Karpas-422 (cell line): ENCODE results near the gene BRSK2. TPM values are rescaled to one million over a fixed set of nuclear protein-coding genes. Genes with fewer than 3 reads are reported as not detected.
"Not testable (repeated sequence)": the region's sequence is repeated elsewhere in the genome, so short reads cannot be mapped to it uniquely, and the experiment has no call there.

ENCODE experiments used
- DNase-seq: peaks from one replicate; pipeline ENCODE4 v3.0.0-alpha.2; 2015
- H2AFZ ChIP-seq: fragments of 200-600 bp; sonication (generic); 2 replicates; pipeline ENCODE4 v1.6.1; 2014; ENCODE audit warnings: antibody characterized with exemption, low read length, mixed read lengths
- H3K27ac ChIP-seq: fragments of 200-600 bp; sonication (generic); 2 replicates; pipeline ENCODE4 v1.5.1; 2014; ENCODE audit warnings: mild to moderate bottlenecking, low read length, moderate library complexity
- H3K27me3 ChIP-seq: fragments of 200-600 bp; sonication (generic); 2 replicates; pipeline ENCODE4 v1.6.1; 2014; ENCODE audit warnings: low read length, mixed read lengths
- H3K36me3 ChIP-seq: fragments of 200-600 bp; sonication (generic); 2 replicates; pipeline ENCODE4 v1.6.1; 2014; ENCODE audit warnings: low read length, mixed read lengths; ENCODE audit not compliant: insufficient read depth
- H3K4me1 ChIP-seq: fragments of 200-600 bp; sonication (generic); 2 replicates; pipeline ENCODE4 v1.6.1; 2014; ENCODE audit warnings: mild to moderate bottlenecking, low read length, mixed read lengths
- H3K4me2 ChIP-seq: fragments of 200-600 bp; sonication (generic); 2 replicates; pipeline ENCODE4 v1.6.1; 2014; ENCODE audit warnings: low read length, low read depth, mild to moderate bottlenecking; ENCODE audit not compliant: poor library complexity, severe bottlenecking
- H3K4me3 ChIP-seq: fragments of 200-600 bp; sonication (generic); 2 replicates; pipeline ENCODE4 v1.5.1; 2014; ENCODE audit warnings: mild to moderate bottlenecking, antibody characterized with exemption, low read length, mixed read lengths
- H3K79me2 ChIP-seq: fragments of 200-600 bp; sonication (generic); 2 replicates; pipeline ENCODE4 v1.6.1; 2014; ENCODE audit warnings: mild to moderate bottlenecking, low read length, mixed read lengths
- H3K9ac ChIP-seq: fragments of 200-600 bp; sonication (generic); 2 replicates; pipeline ENCODE4 v1.6.0; 2014; ENCODE audit warnings: low read length
- H3K9me2 ChIP-seq: fragments of 200-600 bp; sonication (generic), shearing (Covaris generic); replicated peaks from 2 replicates; pipeline ENCODE4 v1.6.0; 2014; ENCODE audit warnings: mild to moderate bottlenecking, low read length, moderate library complexity; ENCODE audit not compliant: insufficient read depth
- H3K9me3 ChIP-seq: fragments of 300-700, 200-600 bp; sonication (generic); 2 replicates; pipeline ENCODE4 v1.6.1; 2014; ENCODE audit warnings: low read length, mixed read lengths
- H4K20me1 ChIP-seq: fragments of 200-600 bp; sonication (generic); 2 replicates; pipeline ENCODE4 v1.6.1; 2014; ENCODE audit warnings: mild to moderate bottlenecking, antibody characterized with exemption, low read length, low read depth; ENCODE audit not compliant: insufficient read depth
- total RNA-seq: library from RNA; depleted of rRNA; stranded (reverse); fragments of >200 nt; shearing (Covaris generic); gene quantifications from 2 replicates; pipeline ENCODE4 v1.2.3, GENCODE V29; 2014; ENCODE audit warnings: low replicate concordance

Gene BRSK2
- total RNA-seq, 1 experiment from 2014 or later = not detected

DNA sequence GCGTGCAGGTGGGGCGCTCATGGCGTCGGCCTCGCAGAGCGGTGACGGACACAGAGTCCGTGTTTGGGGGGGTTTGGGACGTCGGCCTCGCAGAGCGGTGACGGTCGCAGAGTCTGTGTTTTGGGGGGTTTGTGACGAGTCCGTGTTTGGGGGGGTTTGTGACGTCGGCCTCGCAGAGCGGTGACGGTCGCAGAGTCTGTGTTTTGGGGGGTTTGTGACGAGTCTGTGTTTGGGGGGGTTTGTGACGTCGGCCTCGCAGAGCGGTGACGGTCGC is 20.1 kb downstream of the BRSK2 start:
- H3K4me1 ChIP-seq = not testable (repeated sequence)

DNA sequence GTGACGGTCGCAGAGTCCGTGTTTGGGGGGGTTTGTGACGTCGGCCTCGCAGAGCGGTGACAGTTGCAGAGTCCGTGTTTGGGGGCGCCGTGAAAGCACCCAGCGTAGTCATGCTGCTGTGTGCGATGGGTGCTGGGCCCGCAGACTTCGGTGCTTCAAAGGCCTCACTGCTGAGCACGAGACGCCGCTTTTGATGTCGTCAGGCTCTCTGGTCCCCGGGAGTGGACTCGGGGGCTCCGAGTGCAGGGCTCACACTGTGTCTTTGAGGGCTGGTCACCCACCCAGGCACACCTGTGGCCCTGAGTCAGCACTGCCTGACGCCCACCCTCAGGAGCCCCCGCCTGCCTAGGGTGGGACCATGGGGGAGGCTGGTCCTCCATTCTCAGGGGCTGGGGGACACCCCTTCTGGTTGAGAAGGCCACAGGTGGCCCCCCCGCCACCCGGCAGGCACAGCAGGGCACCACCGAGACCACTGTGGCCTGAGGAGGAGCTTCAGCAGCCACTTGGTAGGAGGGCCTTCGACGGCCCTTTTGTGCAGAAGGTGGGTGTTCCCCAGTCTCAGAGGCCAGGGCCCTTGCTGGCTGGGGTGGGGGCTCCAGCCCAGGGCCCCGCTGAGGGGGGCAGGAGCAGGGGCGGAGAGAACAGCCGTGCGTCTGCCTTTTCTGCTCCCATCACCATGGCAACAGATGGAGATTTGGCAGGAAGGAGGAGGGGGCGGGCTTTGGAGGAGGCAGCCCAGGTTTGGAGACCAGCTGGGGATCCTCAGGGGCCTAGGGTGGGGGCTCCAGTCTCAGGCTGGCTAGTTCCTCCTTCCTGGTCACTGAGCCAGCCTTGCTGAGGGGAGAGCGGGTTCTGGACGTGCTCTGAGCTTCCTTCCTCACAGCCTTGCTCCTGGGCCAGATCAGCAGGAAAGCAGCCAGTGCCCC is 20.9 kb downstream of the BRSK2 start:
- no peaks in the 10 kb centered on the region for H3K9me3 ChIP-seq
- no peaks in the 10 kb centered on the region for H3K79me2 ChIP-seq
- no peak overlapping the region for H3K4me3 ChIP-seq
- H4K20me1 ChIP-seq = no peaks in the 10 kb centered on the region
- no peak overlapping the region for H2AFZ ChIP-seq
- H3K4me1 ChIP-seq = no peaks in the 10 kb centered on the region
- H3K27me3 ChIP-seq = no peaks in the 10 kb centered on the region
- no peak for DNase-seq
- H3K9ac ChIP-seq = no peak overlapping the region
- H3K4me2 ChIP-seq = no peak overlapping the region
- no peaks in the 10 kb centered on the region for H3K36me3 ChIP-seq
- no peaks in the 10 kb centered on the region for H3K9me2 ChIP-seq
- no peak overlapping the region for H3K27ac ChIP-seq

More for the DNA sequence above, 20.1 kb downstream of the BRSK2 start:
- H3K4me3 ChIP-seq, H3K9me3 ChIP-seq, H3K9ac ChIP-seq, DNase-seq, H3K9me2 ChIP-seq, H2AFZ ChIP-seq, H4K20me1 ChIP-seq, H3K36me3 ChIP-seq, H3K27me3 ChIP-seq, H3K4me2 ChIP-seq, H3K79me2 ChIP-seq, H3K27ac ChIP-seq: not testable (repeated sequence)

DNA sequence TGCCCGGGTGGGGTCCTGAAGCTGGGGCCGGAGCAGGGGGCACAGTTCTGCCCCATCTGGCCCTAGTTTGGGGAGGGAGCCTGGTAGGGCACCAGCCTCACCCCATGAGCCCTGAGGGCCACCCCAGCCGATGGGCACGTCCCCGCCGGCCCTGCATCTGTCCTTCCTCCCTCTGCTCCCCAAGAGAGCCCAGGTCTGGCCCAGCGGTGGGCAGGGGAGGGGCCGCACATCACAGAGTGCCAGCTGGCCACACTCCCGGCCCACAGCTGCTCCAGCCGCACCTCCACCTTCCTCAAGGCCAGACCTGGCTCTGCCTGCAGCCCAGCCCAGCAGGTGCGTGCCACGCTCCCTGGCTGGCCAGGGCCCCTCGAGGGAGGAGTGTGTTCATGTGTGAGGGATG is 21.6 kb downstream of the BRSK2 start:
- Histone ChIP-seq H3K4me3 (no peak overlapping the region), H4K20me1 (no peaks in the 10 kb centered on the region), H2AFZ (no peak overlapping the region), H3K27me3 (no peaks in the 10 kb centered on the region), H3K9me3 (no peaks in the 10 kb centered on the region), H3K9ac (no peak overlapping the region), H3K4me1 (no peaks in the 10 kb centered on the region), H3K27ac (no peak overlapping the region), H3K4me2 (no peak overlapping the region), H3K79me2 (no peaks in the 10 kb centered on the region), H3K9me2 (no peaks in the 10 kb centered on the region), H3K36me3 (no peaks in the 10 kb centered on the region)
- no peak for DNase-seq

DNA sequence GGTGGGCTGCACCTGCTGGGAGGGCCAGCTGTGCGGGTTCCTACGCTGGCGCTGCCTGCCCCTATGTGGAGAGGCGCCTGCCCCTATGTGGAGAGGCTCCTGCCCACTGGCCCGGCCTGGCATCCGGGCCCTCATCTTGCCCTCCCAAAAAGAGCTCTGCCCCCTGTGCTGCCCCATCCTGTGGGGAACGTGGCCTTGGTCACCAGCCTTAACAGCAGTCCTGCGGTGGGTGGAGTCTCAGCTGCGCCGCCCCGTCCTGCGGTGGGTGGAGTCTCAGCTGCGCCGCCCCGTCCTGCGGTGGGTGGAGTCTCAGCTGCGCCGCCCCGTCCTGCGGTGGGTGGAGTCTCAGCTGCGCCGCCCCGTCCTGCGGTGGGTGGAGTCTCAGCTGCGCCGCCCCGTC is 22.0 kb downstream of the BRSK2 start:
- H3K27ac ChIP-seq, H3K4me1 ChIP-seq, H3K27me3 ChIP-seq, H2AFZ ChIP-seq, H3K36me3 ChIP-seq, H3K79me2 ChIP-seq, H3K9ac ChIP-seq, H3K9me3 ChIP-seq, H4K20me1 ChIP-seq, DNase-seq, H3K9me2 ChIP-seq, H3K4me3 ChIP-seq, H3K4me2 ChIP-seq: not testable (repeated sequence)

DNA sequence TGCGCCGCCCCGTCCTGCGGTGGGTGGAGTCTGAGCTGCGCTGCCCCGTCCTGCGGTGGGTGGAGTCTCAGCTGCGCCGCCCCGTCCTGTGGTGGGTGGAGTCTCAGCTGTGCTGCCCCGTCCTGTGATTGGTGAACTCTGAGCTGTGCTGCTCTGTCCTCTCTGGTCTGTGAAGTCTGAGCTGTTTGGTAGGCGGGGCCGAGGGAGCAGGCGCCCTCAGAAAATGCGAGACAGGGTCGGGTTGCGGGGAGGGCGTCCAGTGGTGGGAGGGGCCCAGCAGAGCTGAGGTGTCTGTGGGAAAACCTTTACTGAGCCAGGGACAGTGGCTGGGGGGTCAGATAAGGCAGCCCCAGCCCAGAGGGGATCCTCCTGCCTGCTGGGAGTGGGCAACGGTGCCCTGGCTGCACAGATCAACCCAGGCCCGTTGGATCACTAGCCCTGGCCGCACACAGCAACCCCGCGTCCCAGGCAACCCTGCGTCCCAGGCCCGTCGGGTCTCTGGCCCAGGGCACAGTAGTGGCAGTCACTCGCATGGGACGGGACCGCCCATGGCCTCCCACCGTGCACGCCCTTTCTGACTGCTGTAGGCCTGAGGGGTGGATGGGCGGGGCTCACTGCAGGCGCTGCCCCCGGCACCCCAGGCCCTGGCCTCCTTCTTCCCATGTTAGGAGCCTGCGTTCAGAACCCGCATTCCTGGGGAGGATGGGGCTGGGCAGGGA is 22.8 kb downstream of the BRSK2 start:
- no peak overlapping the region for H3K4me2 ChIP-seq
- no peaks in the 10 kb centered on the region for H4K20me1 ChIP-seq
- H3K27ac ChIP-seq = no peak overlapping the region
- DNase-seq = no peak
- no peak overlapping the region for H2AFZ ChIP-seq
- H3K79me2 ChIP-seq = no peaks in the 10 kb centered on the region
- H3K9me3 ChIP-seq = no peaks in the 10 kb centered on the region
- no peaks in the 10 kb centered on the region for H3K27me3 ChIP-seq
- H3K4me3 ChIP-seq = no peak overlapping the region
- H3K9me2 ChIP-seq = no peaks in the 10 kb centered on the region
- no peaks in the 10 kb centered on the region for H3K4me1 ChIP-seq
- H3K36me3 ChIP-seq = no peaks in the 10 kb centered on the region
- no peak overlapping the region for H3K9ac ChIP-seq

DNA sequence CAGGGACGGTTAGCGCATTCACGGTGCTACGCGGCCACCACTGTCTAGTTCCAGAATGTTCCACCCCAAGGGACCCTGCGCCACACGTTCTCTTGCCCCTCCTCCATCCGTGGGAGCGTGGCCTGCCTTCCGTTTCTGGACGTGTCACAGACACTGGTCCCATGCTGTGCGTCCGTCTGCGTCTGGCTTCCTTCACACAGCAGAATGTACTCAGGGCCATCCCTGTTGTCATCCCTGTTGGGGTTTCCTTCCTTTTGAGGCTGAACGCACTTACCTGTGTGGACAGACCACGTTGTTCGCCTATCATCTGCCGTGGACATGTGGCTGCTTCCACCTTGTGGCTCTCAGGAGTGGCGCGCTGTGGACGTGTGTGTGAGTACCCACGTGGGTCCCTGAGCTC is 24.9 kb downstream of the BRSK2 start:
- Histone ChIP-seq H3K36me3 (no peaks in the 10 kb centered on the region), H3K4me3 (no peak overlapping the region), H2AFZ (no peak overlapping the region), H3K27ac (no peak overlapping the region), H3K27me3 (no peaks in the 10 kb centered on the region), H3K9ac (no peak overlapping the region), H4K20me1 (no peaks in the 10 kb centered on the region), H3K9me2 (no peaks in the 10 kb centered on the region), H3K79me2 (no peaks in the 10 kb centered on the region), H3K4me2 (no peak overlapping the region), H3K4me1 (no peaks in the 10 kb centered on the region), H3K9me3 (peaks cover 4% of the 10 kb centered on the region; the same call in 1 of the 2 replicates)
- no peak for DNase-seq

DNA sequence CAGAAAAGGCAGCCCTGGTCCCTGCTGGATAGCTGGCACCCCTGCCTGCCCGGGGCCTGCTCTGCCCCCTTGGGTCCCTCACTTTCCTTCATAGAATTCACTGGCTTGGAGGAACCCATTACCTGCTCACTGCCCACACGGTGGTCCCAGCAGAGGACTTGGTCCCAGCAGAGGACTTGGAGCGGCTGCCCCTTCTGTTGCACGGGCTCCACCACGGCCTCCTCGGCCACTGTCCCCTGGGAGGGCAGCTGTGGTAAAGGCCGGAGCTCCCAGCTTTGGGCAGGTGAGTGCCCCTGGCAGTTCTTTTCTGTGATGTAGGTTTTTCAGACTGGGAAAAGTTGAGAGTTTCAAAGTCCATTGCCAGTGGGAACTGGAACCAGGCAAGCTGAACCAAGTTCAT is 25.9 kb downstream of the BRSK2 start:
- no peaks in the 10 kb centered on the region for H3K79me2 ChIP-seq
- H3K9me3 ChIP-seq = peaks cover 4% of the 10 kb centered on the region; the same call in 1 of the 2 replicates
- no peak for DNase-seq
- no peaks in the 10 kb centered on the region for H3K27me3 ChIP-seq
- no peak overlapping the region for H3K4me2 ChIP-seq
- no peak overlapping the region for H3K27ac ChIP-seq
- no peak overlapping the region for H3K4me3 ChIP-seq
- no peak overlapping the region for H2AFZ ChIP-seq
- H4K20me1 ChIP-seq = no peaks in the 10 kb centered on the region
- no peak overlapping the region for H3K9ac ChIP-seq
- H3K36me3 ChIP-seq = no peaks in the 10 kb centered on the region
- no peaks in the 10 kb centered on the region for H3K4me1 ChIP-seq
- no peaks in the 10 kb centered on the region for H3K9me2 ChIP-seq

DNA sequence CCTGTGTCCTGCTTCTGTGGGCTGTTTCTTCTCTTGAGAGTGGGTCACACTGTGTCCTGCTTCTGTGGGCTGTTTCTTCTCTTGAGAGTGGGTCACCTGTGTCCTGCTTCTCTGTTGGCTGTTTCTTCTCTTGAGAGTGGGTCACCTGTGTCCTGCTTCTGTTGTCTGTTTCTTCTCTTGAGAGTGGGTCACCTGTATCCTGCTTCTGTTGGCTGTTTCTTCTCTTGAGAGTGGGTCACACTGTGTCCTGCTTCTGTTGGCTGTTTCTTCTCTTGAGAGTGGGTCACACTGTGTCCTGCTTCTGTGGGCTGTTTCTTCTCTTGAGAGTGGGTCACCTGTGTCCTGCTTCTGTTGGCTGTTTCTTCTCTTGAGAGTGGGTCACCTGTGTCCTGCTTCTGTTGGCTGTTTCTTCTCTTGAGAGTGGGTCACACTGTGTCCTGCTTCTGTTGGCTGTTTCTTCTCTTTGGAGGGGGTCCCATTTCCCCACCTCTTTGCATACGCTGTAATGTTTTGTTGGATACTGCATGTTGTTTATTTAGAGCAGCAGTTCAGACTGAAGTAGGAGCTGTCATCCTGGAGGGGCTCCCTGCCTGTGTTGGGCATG is 28.6 kb downstream of the BRSK2 start:
- H3K9me3 ChIP-seq, H3K9me2 ChIP-seq, H3K4me3 ChIP-seq: not testable (repeated sequence)

More for the DNA sequence above, 28.6 kb downstream of the BRSK2 start:
- not testable (repeated sequence) for H3K36me3 ChIP-seq, H3K4me1 ChIP-seq, H3K27ac ChIP-seq, DNase-seq, H3K4me2 ChIP-seq, H3K79me2 ChIP-seq, H3K9ac ChIP-seq, H3K27me3 ChIP-seq, H2AFZ ChIP-seq, H4K20me1 ChIP-seq
